Liver (tissue), 9 donors: Measurements from ENCODE around the gene NTHL1. TPM values are rescaled to one million over a fixed set of nuclear protein-coding genes. Genes with fewer than 3 reads are reported as not detected.

ENCODE experiments used
- DNase-seq: peaks from one replicate; pipeline ENCODE4 v3.0.0-alpha.2; 2017; ENCODE audit warnings: low spot score
- H3K27ac ChIP-seq, 2 donors: one replicate each; pipeline ENCODE4 v1.7.0; 2013; ENCODE audit warnings: inconsistent platforms in 2 of 2, low read length in 2 of 2, control low read depth in 1 of 2, low read depth in 1 of 2, mild to moderate bottlenecking in 1 of 2
- H3K27me3 ChIP-seq, 4 donors: one replicate each; pipeline versions ENCODE4 v1.6.1 to v1.7.0; 2013; ENCODE audit warnings: low read length in 3 of 4, inconsistent platforms in 1 of 4, mild to moderate bottlenecking in 1 of 4, moderate library complexity in 1 of 4; ENCODE audit not compliant: control insufficient read depth in 4 of 4, insufficient read depth in 4 of 4
- H3K36me3 ChIP-seq, 4 donors: one replicate each; pipeline versions ENCODE4 v1.6.1 to v1.7.0; 2013; ENCODE audit warnings: low read length in 3 of 4, mild to moderate bottlenecking in 3 of 4, low read depth in 1 of 4, moderate library complexity in 1 of 4; ENCODE audit not compliant: control insufficient read depth in 4 of 4, insufficient read depth in 3 of 4
- H3K4me1 ChIP-seq, 4 donors: one replicate each; pipeline versions ENCODE4 v1.6.1 to v1.7.0; 2013; ENCODE audit warnings: low read length in 3 of 4, mild to moderate bottlenecking in 3 of 4, moderate library complexity in 1 of 4; ENCODE audit not compliant: control insufficient read depth in 4 of 4, insufficient read depth in 4 of 4
- H3K4me3 ChIP-seq, 3 donors: one replicate each; pipeline versions ENCODE4 v1.6.1 to v1.7.0; 2013; ENCODE audit warnings: low read length in 3 of 3, control low read depth in 1 of 3, low read depth in 1 of 3, mild to moderate bottlenecking in 1 of 3
- H3K9ac ChIP-seq, 2 donors: one replicate each; pipeline ENCODE4 v1.7.0; 2013; ENCODE audit warnings: low read length in 2 of 2, mild to moderate bottlenecking in 2 of 2, moderate library complexity in 2 of 2, control low read depth in 1 of 2, low read depth in 1 of 2
- H3K9me3 ChIP-seq, 4 donors: one replicate each; pipeline versions ENCODE4 v1.6.1 to v1.7.0; 2013; ENCODE audit warnings: low read length in 3 of 4; ENCODE audit not compliant: control insufficient read depth in 4 of 4
- ATF3 ChIP-seq: IDR thresholded peaks from 2 replicates; pipeline ENCODE4 v1.6.1; 2016; ENCODE audit warnings: antibody characterized with exemption
- CTCF ChIP-seq: fragments of 150-350 bp; IDR thresholded peaks from 2 replicates; pipeline ENCODE4 v1.5.1; 2017; ENCODE audit warnings: improper control_type of control experiment, low read depth, low read length; ENCODE audit not compliant: missing input control
- FOXA1 ChIP-seq: IDR thresholded peaks from 2 replicates; pipeline ENCODE4 v1.6.1; 2016; ENCODE audit warnings: antibody characterized with exemption
- FOXA2 ChIP-seq: IDR thresholded peaks from 2 replicates; pipeline ENCODE4 v1.6.1; 2016; ENCODE audit warnings: antibody characterized with exemption
- HNF4A ChIP-seq, 2 donors: conservative IDR thresholded peaks; 2 replicates each; pipeline ENCODE4 v1.6.1; 2016; ENCODE audit warnings: antibody characterized with exemption in 2 of 2, mild to moderate bottlenecking in 2 of 2
- HNF4G ChIP-seq: IDR thresholded peaks from 2 replicates; pipeline ENCODE4 v1.6.1; 2016; ENCODE audit warnings: antibody characterized with exemption
- JUND ChIP-seq, 2 donors: IDR thresholded peaks; 2 replicates each; pipeline ENCODE4 v1.6.1; 2016; ENCODE audit warnings: antibody characterized with exemption in 2 of 2
- NR2F2 ChIP-seq: IDR thresholded peaks from 2 replicates; pipeline ENCODE4 v1.6.1; 2016; ENCODE audit warnings: antibody characterized with exemption
- RAD21 ChIP-seq, 2 donors: IDR thresholded peaks; 2 replicates each; pipeline ENCODE4 v1.6.1; 2016; ENCODE audit warnings: antibody characterized with exemption in 2 of 2, mild to moderate bottlenecking in 2 of 2
- REST ChIP-seq: IDR thresholded peaks from 2 replicates; pipeline ENCODE4 v1.6.1; 2016; ENCODE audit warnings: antibody characterized with exemption, mild to moderate bottlenecking
- RXRA ChIP-seq, 2 donors: IDR thresholded peaks; 2 replicates each; pipeline ENCODE4 v1.6.1; 2017 to 2018; ENCODE audit warnings: antibody characterized with exemption in 2 of 2, mild to moderate bottlenecking in 1 of 2
- SP1 ChIP-seq: IDR thresholded peaks from 2 replicates; pipeline ENCODE4 v1.6.1; 2018; ENCODE audit warnings: antibody characterized with exemption, mild to moderate bottlenecking
- TAF1 ChIP-seq: conservative IDR thresholded peaks from 2 replicates; pipeline ENCODE4 v1.6.1; 2016; ENCODE audit warnings: antibody characterized with exemption, mild to moderate bottlenecking
- YY1 ChIP-seq: IDR thresholded peaks from 2 replicates; pipeline ENCODE4 v1.6.1; 2016; ENCODE audit warnings: antibody characterized with exemption, mild to moderate bottlenecking
- ZBTB33 ChIP-seq: IDR thresholded peaks from 2 replicates; pipeline ENCODE4 v1.6.1; 2016; ENCODE audit warnings: antibody characterized with exemption
- WGBS: extraction: QIAGEN DNeasy Blood & Tissue Kit; methylation state at CpG from one replicate; pipeline ENCODE4 v1.1.7; 2013; 5-methylcytosine and 5-hydroxymethylcytosine counted together
- polyA plus RNA-seq, 2 donors: library from polyadenylated mRNA; stranded (reverse) in 1 of 2; unstranded in 1 of 2; fragments of 200-250 nt in 1 of 2; fragments of >200 nt in 1 of 2; fragmentation: Nextera tagmentation in 1 of 2; extraction: Ambion mirVana in 1 of 2; gene quantifications; one replicate each; pipeline versions ENCODE4 v1.2.1 to v1.2.3, GENCODE V29; 2013 to 2015
- total RNA-seq, 2 donors: library from RNA; depleted of rRNA; stranded (reverse); fragments of >200 nt; gene quantifications; one replicate each; pipeline ENCODE4 v1.2.3, GENCODE V29; 2014
- donor health status: healthy.
- donor health status: healthy.
- donor health status: healthy.
- donor health status: healthy.
- donor health status: healthy.

The NTHL1 gene
- total and polyA plus RNA-seq, 4 donors, result 10.4 to 166 (median 19.1) TPM

- H3K9me3 ChIP-seq, result no peaks in the 10 kb centered on the region
- H3K27me3 ChIP-seq, result no peaks in the 10 kb centered on the region
- H3K9ac ChIP-seq, result no peak overlapping the region
- DNase-seq, result no peak
- peak overlapping the region; percentile 33 to 48 for H3K27ac ChIP-seq
- H3K36me3 ChIP-seq, result peaks cover 2 to 43% (median 9%) of the 10 kb centered on the region in 4 donors
- peaks cover 2 to 26% (median 12%) of the 10 kb centered on the region in 4 donors for H3K4me1 ChIP-seq
- H3K4me3 ChIP-seq, result no peak overlapping the region
- 88% methylated on average over 35 of the region's 35 CpGs for WGBS
- no peak for TF ChIP-seq NR2F2
- no peak for TF ChIP-seq TAF1
- TF ChIP-seq FOXA1, result no peak
- TF ChIP-seq SP1, result no peak
- no peak for TF ChIP-seq HNF4A (conservative IDR thresholded peaks at IDR 0.05)
- TF ChIP-seq CTCF, result no peak
- TF ChIP-seq REST, result no peak
- TF ChIP-seq ATF3, result no peak
- TF ChIP-seq HNF4G, result no peak
- no peak for TF ChIP-seq YY1
- TF ChIP-seq RXRA (IDR thresholded peaks at IDR 0.05), result no peak
- TF ChIP-seq RAD21 (IDR thresholded peaks at IDR 0.05), result no peak
- no peak for TF ChIP-seq ZBTB33
These were observed 33.8 kb upstream of the NTHL1 start for GRCh38 chr16:2081201-2082084.

GRCh38 chr16:2079991-2080390 lies 32.4 kb upstream of the NTHL1 start:
- 94% methylated on average over 16 of the region's 16 CpGs for WGBS
- no peaks in the 10 kb centered on the region for H3K27me3 ChIP-seq
- peaks cover 2 to 21% (median 7%) of the 10 kb centered on the region in 4 donors for H3K4me1 ChIP-seq
- no peak overlapping the region for H3K4me3 ChIP-seq
- DNase-seq, result no peak
- no peak overlapping the region for H3K9ac ChIP-seq
- H3K9me3 ChIP-seq, result no peaks in the 10 kb centered on the region
- TF ChIP-seq FOXA2 (no peak), RAD21 (IDR thresholded peaks at IDR 0.05) (no peak), YY1 (no peak), CTCF (no peak), ZBTB33 (no peak), FOXA1 (no peak), TAF1 (no peak), HNF4A (conservative IDR thresholded peaks at IDR 0.05) (no peak), RXRA (IDR thresholded peaks at IDR 0.05) (no peak), JUND (IDR thresholded peaks at IDR 0.05) (no peak), ATF3 (no peak), NR2F2 (no peak)
- H3K36me3 ChIP-seq, result peaks cover 2 to 46% (median 11%) of the 10 kb centered on the region in 4 donors
- H3K27ac ChIP-seq, result no peak overlapping the region
